Measurements from ENCODE around the gene LINGO4.

LINGO4 gene

DNA sequence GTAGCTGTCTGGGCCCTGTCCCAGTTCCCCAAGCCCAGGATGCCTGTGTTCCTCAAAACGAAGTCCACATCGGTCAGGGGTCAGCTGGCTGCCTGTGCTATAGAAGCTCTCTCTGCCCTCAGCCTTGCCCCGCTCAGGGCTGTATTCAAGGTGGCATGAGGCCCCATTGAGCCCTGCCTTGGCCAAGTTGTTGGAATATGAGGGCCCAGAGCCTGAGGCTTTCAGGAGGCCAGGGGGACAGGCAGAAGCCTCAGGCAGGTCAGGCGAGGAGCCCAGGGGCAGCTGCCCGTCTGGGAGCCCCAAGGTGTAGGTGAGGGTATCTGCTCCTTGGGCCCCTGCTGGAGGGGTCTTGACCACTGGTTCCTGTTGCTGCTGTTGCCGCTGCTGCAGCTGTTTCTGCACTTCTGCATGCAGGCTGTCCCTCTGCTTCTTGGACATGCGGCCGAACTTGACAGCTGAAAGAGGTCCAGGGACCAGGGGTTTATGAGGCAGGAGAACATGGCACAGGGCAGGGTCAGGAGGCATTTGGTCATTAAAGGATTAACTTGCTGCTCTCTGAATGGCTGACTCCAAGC lies 9.8 kb upstream of the LINGO4 start:
- Histone ChIP-seq H2AFZ (ENCODE audit: low read length) (no peak overlapping the region), H3K9me3 (ENCODE audit: insufficient read depth, low read depth, low read length) (no peaks in the 10 kb centered on the region)

DNA sequence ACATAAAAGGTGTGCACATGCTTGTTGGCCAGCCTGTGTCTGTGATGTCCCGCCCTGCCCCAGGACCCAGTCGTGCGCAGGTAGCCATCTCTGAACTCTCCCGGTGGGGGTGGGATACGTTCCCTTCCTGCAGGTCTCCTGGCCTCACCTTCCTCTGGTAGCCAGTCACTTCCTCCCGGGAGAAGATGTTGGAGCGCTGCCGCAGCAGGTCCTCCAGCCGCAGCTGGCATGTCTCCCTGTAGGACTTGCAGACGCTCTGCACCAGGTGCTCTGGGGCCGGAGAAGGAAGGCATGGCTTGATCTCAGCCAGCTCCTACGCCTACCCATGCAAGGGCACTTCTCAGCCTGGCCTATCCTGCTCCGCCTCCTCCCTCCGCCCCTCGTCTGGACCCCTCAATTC lies 9.2 kb upstream of the LINGO4 start:
- Histone ChIP-seq H2AFZ (ENCODE audit: low read length) (no peak overlapping the region), H3K9me2 (replicated peaks; ENCODE audit: low read depth, low read length) (no peaks in the 10 kb centered on the region), H3K9ac (ENCODE audit: low read depth, low read length, poor library complexity, severe bottlenecking) (no peak overlapping the region), H3K4me3 (ENCODE audit: low read length, poor library complexity, severe bottlenecking) (no peak overlapping the region), H3K4me1 (ENCODE audit: insufficient read depth, low read length, poor library complexity, severe bottlenecking) (peaks cover 27% of the 10 kb centered on the region), H3K4me2 (ENCODE audit: low read depth, low read length, poor library complexity, severe bottlenecking) (no peak overlapping the region), H3F3A (ENCODE audit: low read depth) (no peaks in the 10 kb centered on the region), H3K36me3 (ENCODE audit: insufficient read depth, low read length) (no peaks in the 10 kb centered on the region), H3K79me2 (ENCODE audit: insufficient read depth, low read length) (no peaks in the 10 kb centered on the region), H3K9me3 (ENCODE audit: insufficient read depth, low read depth, low read length) (no peaks in the 10 kb centered on the region), H3K27me3 (ENCODE audit: insufficient read depth, low read length, poor library complexity, severe bottlenecking) (no peaks in the 10 kb centered on the region), H4K20me1 (ENCODE audit: insufficient read depth, low read length, poor library complexity, severe bottlenecking) (no peaks in the 10 kb centered on the region)
- TF ChIP-seq EZH2phosphoT487 (IDR thresholded peaks at IDR 0.05; ENCODE audit: borderline replicate concordance) = no peak
- TF ChIP-seq, protein P1, sequence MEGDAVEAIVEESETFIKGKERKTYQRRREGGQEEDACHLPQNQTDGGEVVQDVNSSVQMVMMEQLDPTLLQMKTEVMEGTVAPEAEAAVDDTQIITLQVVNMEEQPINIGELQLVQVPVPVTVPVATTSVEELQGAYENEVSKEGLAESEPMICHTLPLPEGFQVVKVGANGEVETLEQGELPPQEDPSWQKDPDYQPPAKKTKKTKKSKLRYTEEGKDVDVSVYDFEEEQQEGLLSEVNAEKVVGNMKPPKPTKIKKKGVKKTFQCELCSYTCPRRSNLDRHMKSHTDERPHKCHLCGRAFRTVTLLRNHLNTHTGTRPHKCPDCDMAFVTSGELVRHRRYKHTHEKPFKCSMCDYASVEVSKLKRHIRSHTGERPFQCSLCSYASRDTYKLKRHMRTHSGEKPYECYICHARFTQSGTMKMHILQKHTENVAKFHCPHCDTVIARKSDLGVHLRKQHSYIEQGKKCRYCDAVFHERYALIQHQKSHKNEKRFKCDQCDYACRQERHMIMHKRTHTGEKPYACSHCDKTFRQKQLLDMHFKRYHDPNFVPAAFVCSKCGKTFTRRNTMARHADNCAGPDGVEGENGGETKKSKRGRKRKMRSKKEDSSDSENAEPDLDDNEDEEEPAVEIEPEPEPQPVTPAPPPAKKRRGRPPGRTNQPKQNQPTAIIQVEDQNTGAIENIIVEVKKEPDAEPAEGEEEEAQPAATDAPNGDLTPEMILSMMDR (conservative IDR thresholded peaks at IDR 0.05; ENCODE audit: low read length) = no peak

More for the DNA sequence above, 9.8 kb upstream of the LINGO4 start:
- Histone ChIP-seq H4K20me1 (ENCODE audit: insufficient read depth, low read length, poor library complexity, severe bottlenecking) (no peaks in the 10 kb centered on the region), H3K27me3 (ENCODE audit: insufficient read depth, low read length, poor library complexity, severe bottlenecking) (no peaks in the 10 kb centered on the region), H3K4me2 (ENCODE audit: low read depth, low read length, poor library complexity, severe bottlenecking) (peak overlapping the region; percentile 60), H3K9me2 (replicated peaks; ENCODE audit: low read depth, low read length) (no peaks in the 10 kb centered on the region), H3K36me3 (ENCODE audit: insufficient read depth, low read length) (no peaks in the 10 kb centered on the region), H3F3A (ENCODE audit: low read depth) (no peaks in the 10 kb centered on the region), H3K79me2 (ENCODE audit: insufficient read depth, low read length) (no peaks in the 10 kb centered on the region), H3K4me1 (ENCODE audit: insufficient read depth, low read length, poor library complexity, severe bottlenecking) (peaks cover 31% of the 10 kb centered on the region), H3K4me3 (ENCODE audit: low read length, poor library complexity, severe bottlenecking) (peak overlapping the region; percentile 28), H3K9ac (ENCODE audit: low read depth, low read length, poor library complexity, severe bottlenecking) (no peak overlapping the region)
- TF ChIP-seq, protein P1 (conservative IDR thresholded peaks at IDR 0.05; ENCODE audit: low read length) = no peak
- no peak for TF ChIP-seq EZH2phosphoT487 (IDR thresholded peaks at IDR 0.05; ENCODE audit: borderline replicate concordance)

DNA sequence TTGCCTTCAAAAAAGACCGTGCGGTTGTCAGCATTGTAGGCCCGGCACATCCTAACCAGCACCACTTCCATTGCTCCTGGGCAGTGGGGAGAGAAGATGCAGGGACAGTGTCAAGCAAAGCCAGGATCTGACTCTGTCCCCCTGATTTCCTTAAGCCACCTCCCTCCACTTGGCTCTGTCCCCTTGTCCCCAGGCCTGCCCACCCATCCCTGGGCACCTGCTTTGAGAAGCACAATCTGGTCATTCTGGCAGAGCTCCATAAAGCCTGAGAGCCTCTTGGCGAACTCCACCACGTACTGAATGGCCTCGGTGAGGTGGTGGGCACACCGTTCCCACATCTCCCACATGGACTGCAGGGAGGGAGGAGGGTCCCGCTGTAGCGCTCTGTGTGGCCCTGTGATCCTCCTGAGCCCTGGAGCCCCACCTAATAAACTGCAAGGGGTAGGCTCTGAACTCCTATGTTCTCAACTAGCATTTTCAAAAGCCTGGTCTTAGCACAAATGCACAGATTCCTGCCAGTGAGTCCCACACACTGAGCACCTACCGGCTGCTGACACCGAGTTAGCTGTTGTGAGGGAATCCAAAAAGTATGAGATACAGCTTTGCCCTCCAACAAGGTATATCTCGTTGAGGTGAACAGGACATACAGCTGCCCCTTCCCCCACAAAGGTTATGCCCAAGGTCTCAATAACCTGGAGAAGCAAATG lies 8.2 kb upstream of the LINGO4 start:
- Histone ChIP-seq H3K4me3 (ENCODE audit: low read length, poor library complexity, severe bottlenecking) (no peak overlapping the region), H4K20me1 (ENCODE audit: insufficient read depth, low read length, poor library complexity, severe bottlenecking) (no peaks in the 10 kb centered on the region), H3K9me2 (replicated peaks; ENCODE audit: low read depth, low read length) (no peaks in the 10 kb centered on the region), H3K79me2 (ENCODE audit: insufficient read depth, low read length) (no peaks in the 10 kb centered on the region), H3K4me1 (ENCODE audit: insufficient read depth, low read length, poor library complexity, severe bottlenecking) (peaks cover 27% of the 10 kb centered on the region), H3F3A (ENCODE audit: low read depth) (no peaks in the 10 kb centered on the region), H3K27me3 (ENCODE audit: insufficient read depth, low read length, poor library complexity, severe bottlenecking) (no peaks in the 10 kb centered on the region), H3K4me2 (ENCODE audit: low read depth, low read length, poor library complexity, severe bottlenecking) (no peak overlapping the region), H3K36me3 (ENCODE audit: insufficient read depth, low read length) (no peaks in the 10 kb centered on the region), H3K9ac (ENCODE audit: low read depth, low read length, poor library complexity, severe bottlenecking) (no peak overlapping the region), H3K9me3 (ENCODE audit: insufficient read depth, low read depth, low read length) (no peaks in the 10 kb centered on the region), H2AFZ (ENCODE audit: low read length) (no peak overlapping the region)
- TF ChIP-seq EZH2phosphoT487 (IDR thresholded peaks at IDR 0.05; ENCODE audit: borderline replicate concordance) = no peak
- TF ChIP-seq, protein P1 (conservative IDR thresholded peaks at IDR 0.05; ENCODE audit: low read length) = no peak

Measured in Loucy (cell line).